Inferior parietal cortex (tissue), 1 donor: ENCODE data around the gene SOBP.

Experiments
- DNase-seq: peaks from one replicate; pipeline ENCODE4 v3.0.0-alpha.2; 2016; ENCODE audit errors: extremely low spot score

SOBP gene

DNA sequence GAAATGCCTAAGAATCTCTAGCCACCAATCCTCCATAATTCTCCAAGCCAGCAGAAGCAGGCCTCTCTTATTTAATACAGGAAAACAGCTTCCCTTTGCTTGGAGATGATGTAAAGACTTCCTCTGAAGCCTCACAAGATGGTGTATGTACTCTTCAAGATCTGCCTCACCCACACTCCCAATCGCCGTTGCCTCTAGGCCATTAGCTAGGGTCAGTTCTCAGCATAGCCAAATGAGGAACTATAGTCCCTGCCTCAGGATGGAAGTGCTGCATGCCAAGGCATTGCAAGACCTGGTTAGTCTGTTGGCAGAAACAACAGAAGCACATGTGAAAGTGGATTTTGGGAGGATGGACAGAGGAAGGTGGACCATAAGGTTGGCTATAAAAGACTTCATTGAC, 195.1 kb downstream of the SOBP start:
- DNase-seq = no peak

DNA sequence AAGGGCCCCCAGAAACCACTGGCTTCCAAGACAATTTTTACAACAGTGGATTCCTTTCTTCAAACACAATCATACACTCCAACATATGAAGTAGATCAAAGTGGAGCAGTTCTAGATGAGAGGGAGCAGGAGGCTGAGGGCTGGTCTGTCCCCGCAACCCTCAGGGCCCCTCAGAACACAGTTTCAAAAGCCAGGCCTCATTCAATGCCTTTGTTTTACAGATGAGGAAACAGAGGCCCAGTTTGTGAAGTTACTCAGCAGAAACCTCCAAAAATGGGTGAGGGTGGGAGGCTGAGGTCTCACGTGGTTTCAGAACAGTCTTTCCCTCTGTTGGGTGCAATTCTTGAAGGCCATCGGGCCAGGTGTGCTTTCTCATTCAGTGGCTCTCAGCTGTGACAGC, 199.3 kb downstream of the SOBP start:
- DNase-seq = no peak

DNA sequence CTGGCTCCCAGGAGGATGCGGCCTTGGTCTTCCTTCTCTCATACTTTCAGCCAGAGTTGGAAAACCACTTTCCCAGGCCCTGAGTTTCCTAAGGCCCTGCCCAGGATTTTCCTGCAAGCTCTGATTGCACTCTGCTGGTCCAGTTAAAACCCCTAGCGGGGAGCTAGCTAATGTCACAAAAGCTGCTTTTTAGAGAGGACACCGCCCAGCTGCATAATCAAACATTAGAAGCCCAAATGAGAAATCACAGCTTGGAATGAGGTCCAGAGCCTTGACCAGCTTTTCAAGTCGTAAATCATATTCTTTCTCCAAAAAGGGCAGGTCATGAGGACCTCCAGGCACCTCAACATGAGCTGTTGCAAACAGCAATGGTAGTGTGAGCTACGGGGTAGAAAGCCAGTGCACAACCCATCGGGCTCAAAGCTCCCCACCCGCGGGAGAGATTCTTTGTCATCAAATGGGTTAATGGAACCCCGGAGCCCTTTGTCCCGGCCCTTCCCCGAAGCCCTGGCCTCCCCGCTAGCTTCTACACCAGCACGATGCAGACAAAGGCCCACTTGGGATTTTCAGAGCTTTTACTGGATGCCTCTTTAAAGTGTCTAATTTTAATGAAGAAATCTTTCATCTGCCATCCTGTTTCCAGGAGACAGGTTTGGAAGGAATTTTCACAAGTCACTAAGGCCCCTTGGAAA, 200.2 kb downstream of the SOBP start:
- DNase-seq = no peak

DNA sequence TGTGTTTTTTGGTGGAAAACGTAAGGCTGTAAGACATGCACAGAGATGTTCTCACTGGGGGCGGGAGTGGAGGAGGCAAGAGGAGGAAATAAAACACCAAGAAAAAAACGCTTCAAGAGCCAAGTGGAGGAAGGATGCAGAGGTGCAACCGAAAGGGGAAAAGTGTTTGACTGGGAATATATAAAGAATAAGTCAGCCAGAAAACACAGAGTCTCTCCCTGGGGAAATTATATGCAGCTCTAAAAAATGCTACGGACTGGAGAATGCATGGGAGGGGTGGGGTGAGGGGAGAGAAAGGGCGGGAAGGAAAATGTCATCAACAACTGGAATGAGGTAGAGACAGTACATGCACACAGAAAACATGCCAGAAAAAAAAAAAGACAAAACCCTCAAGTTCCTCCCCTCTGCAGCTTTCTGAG, 200.7 kb downstream of the SOBP start:
- DNase-seq = no peak

DNA sequence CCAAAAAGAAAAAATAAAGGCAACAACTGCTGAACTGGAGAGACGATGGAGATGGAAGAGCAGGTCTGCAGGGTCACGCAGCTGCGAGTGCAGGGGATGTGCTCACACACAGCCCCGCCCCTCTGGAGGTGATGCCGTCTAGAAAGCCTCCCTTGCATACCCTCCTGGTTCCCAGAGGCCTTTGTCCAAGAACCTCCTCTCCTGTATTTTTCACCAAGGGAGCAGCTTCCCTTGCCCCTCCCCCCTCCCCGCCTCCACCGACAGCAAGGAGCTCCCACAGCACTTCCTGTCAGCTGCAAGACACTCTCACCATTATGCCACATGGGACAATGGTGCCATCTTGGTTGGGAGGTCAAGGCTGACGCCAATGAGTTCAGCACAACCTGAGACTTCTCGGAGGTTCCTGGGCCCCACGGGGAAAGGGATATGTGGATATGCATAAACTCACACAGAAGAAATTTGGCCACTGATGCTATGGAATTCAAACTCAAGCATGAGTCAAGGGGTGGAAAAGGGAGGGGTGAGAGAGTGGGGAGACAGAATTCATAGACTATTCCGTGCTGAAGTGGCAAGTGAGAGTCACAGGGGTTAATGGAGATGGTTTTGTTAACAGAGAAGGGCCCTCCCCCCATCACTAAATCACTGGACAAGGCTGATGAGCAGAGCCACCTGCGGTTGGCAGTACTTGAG, 201.3 kb downstream of the SOBP start:
- DNase-seq = no peak

DNA sequence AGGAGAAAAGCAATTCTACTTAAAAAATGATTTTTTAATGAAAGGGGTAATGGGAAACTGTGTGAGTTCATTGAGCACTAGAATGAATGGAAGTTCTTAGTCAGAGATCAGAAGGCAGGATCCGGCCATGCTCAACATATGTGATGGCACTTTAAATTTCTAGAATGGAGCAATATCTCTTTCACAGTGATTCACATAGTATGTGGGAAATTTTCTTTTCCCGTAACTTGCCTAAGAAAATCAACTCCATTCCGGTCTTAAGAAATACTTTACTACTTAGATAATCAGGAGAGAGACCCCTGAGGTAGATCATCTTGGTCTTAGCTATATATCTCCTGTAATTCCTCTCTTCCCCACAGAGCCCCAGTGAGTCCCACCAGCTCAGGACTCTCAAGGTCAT, 202.4 kb downstream of the SOBP start:
- no peak for DNase-seq

DNA sequence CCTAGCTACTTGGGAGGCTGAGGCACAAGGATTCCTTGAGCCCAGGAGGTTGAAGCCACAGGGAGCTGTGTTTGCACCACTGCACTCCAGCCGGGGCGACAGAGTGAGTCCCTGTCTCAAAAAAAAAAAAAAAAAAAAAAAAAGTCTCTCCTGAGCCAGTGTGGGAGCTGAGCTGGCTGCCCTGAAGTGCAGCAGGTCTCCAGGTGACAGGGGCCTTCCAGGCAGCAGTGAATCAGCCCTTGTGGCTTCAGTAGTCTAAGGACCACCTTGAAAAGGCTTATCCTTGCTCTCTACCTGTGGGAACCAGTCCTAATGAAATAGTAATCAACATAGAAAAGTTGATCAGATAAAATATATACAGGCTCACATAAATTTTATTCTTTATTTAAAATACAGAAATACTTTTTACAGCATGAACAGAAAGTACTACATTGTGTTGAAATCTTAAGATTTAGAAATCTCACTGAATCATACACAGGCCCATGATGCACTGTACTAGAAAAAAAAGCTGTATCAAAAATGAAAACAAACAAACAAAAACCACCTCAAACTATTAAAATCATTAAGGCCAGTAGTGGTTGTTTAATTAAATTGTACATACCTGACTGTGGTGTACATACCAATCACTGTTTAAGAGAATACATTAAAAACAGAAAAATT, 205.3 kb downstream of the SOBP start:
- no peak for DNase-seq

DNA sequence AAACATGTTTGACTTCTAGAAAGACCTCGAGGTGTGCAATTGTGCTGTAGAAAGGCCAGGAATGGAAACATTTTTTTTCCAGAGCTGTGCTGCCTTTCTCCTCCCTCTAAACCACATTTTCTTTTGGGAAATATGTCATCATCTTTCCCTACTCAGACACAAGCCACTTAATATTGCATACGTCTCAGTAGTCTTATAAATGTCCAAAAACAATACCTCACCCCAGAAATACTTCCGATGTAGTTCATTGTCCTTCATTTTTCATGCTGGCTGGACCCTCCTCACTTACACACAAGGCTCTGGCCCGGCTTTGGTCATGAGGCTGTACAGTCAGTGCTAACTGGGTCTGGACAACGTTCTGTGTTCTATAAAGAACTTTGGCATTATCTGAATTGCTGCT, 207.8 kb downstream of the SOBP start:
- DNase-seq = no peak

DNA sequence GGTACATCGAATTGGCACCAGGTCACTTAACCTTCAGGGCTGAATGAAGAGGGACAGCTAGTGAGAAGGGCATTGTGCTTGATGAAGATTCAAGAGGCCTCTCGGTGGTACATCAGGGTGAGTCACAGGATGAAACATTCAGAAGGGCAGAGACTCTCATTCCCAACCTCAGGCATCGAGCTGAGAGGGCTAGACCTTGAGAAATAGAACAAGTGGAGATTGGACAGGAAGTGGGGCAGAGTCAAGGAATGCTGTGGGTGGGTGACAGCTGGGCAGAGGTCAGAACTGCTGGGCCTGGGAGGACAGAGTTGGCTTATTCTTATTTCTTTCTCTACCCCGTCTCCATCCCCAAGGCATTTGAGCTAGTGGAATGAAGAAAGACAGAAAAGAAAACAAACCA, 208.2 kb downstream of the SOBP start:
- no peak for DNase-seq

DNA sequence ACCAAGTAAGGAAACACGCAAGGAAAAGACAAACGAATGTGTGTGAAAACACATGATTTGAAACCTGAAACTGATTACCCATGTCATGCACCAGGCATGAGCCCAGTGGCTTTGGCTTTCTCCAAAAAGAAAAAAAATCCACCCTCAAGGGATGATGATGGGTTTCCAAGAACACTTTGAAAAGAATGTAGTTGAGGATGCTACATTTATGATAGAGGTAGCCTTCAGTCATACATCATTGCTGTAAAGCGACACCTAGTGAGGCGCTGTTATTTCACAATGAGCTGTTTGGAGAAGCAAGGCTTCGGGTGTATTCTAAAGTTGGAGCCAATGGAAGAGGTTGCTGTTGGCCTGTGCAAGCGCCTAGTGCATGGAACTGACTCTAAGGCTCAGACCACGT, 209.3 kb downstream of the SOBP start:
- DNase-seq = no peak

DNA sequence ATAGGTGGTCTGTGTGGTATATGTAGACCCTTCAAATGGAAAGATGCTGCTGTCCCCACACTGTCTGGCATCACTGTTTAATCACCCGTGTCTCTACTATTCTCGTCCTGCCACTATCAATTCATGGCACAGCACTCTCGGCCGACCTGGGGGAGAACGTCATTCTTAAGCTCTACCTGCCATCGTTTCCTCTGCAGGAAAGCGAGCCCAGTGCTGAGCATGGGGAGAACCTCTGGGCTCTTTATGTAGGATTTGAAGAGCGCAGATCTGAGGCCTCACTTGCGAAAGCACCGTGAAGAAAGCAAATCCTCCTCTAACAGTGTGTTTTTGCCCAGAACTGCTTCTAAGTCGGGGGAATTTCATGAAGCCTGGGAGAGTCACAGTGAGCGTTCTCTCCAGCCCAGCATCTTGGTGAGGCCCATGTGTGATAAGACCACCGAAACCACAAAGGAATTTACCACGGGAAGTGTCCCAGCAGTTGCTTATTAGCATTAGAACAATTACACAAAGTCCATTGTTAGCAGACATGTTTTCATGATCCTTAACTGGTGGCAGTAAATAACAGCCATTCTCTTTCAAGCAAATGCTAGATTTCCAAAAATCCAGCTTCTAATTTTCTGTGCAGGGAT, 209.9 kb downstream of the SOBP start:
- DNase-seq = no peak

DNA sequence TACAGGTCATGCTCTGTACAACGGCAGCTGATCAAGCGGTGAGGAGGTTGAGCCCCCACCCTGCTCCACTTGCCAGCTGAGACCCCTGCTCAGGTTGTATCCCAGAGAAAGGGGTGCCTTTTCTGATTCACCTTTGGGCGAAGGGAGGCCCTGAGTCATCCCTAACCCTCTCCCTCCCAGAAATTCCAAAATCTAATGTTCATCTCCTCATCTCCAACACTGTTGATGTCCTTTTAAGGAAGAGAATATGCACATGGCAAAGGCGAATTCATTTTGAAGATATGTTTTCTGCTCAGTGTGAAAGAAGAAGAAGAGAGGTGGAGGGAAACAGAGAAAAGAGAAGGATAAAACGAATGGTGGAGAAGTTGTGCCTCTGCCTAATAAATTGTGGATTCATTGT, 213.7 kb downstream of the SOBP start:
- DNase-seq = no peak

DNA sequence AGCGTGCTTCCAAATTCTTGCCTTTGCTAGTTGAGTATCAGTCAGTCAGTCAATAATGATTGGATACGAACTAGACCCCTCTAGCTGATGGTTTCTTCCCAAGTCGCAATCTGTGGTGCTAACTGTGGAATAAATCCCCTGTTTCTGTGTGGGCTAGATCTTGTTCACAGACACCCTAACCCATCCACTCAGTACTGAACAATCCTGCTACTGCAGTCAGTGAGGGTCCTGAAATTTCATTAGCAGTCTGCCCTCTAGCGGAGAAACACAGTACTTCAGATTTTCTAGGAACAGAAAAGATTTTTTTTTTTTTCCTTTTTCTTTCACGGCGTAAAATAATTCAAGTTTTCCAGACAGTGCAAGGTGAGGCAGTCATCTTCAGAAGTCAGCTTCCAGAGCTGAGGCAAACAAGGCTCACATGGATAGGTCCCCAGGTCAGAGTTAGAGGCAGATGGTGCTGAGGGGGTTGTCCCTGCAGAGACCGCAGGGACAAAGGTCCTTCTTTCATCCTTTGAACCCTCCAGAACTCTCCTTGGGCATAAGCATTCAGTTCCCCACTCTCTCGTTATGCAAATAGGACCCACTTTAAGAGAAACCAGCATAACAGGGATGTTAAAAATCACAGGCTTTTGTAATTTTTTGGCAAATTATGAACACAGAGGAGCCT, 214.6 kb downstream of the SOBP start:
- peak; percentile 70 for DNase-seq

DNA sequence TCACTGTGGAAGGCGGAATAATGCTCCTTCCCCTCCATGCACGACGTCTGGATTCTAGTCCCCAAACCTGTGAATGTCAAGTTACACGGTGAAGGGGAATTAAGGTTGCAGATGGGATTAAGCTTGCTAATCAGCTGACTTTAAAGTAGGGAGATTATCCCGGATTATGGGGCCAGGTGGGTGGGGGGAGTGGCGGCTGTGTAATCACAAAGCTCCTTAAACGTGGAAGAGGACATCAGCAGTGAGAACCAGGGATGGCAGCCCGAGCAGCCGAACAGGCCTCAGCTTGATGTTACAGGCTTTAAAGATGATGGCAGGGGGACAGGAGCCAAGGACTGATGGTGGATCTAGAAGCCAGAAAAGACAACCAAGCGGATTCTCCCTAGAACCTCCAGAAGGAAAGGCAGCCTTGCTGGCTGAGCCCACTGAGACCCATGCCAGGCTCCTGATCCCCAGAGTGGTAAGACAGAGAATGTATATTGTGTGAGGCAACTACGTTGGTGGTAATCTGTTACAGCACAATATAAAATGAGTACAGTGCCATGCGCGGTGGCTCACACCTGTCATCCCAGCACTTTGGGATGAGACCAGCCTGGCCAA, 216.7 kb downstream of the SOBP start:
- DNase-seq = no peak

DNA sequence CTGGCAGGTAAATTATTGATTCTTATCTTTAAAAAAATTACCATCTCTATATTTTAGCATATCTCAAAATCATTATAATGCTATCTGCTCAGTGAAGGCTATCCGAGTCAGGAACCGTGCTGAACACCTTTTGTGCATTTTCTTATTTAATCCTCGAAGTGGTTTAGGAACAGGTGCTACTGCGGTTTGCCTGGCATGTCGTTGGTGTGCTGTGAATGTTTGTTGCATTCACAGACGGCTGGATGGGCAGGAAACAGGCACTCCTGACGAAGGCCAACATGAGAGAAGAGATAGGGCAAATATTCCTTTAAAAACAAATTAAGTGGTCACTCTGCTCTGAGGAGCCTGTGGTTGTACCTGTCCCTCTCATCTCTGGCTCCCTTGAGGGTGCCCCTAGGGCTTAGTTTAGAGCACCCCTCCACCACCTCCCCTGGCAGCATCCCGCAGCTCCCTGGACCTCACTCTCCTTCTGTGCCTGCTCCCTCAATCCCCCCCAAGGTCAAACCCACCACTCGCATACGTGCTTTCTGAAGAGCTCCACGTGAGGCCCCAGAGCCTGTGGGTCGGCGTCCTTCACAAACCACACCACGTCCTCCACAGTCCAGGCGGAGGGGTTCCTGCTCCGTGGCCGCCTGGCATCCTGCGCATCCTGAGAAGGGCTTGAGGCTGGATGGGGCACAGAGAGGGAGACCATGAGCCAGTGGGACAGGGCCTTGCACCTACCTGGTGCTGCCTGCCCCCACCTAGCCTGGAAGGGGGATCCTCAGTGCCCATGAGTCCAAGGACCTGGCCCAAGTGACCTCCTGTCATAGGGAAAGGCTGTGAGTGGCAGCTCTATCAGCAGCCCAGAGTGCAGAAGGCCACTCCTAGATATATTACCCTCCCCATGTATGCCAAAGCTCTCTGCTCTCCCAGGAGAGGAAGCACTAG, 217.7 kb downstream of the SOBP start:
- DNase-seq = no peak

DNA sequence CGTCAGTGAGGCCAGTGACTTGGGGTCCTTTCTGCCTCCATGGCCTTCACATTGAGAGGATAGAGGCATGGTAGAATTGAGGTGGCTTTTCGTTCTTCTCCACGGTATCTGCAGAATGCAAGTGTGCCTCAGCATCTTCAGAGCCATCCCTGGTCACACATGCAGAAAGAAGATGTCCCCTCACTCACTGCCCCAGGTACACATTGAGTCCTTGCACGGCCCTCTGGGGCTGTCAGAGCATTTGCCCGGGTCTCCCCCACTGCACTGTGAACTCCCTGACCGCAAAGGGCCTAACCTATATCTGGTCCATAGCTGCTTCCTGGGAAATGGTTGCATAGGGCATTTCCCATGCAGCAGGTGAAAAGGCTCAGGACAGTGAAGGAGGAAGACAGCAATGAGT, 218.5 kb downstream of the SOBP start:
- no peak for DNase-seq

DNA sequence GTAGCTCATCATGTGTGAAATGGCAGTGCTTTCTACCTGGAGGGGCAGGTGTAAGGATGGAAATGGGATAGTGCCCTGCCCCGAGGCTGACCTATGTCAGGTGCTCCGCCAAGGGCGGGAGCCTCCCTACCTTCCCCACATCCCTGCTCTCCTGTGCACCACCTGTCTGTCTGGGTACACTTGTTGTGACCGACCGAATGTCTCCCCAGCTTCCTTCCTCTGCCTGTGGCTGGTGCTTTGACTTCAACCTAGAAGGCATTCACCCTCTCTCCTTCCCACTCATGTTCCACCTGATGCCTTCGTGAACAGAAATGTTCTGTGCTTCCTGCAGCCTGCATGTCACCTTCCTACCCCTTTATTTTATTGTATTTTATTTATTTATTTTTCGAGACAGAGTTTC, 219.4 kb downstream of the SOBP start:
- DNase-seq = no peak
